Stimulated activated CD4-positive, alpha-beta T cell treated with anti-CD3 and anti-CD28 coated beads, Interleukin-15, amount 100 ng/mL, for 48 hours (primary cell): ENCODE results near the gene PARK7.

Experiments
- DNase-seq, 2 donors: peaks; one replicate each; pipeline ENCODE4 v3.0.0-alpha.2; 2020; ENCODE audit warnings: low read depth in 2 of 2

The PARK7 gene

DNA sequence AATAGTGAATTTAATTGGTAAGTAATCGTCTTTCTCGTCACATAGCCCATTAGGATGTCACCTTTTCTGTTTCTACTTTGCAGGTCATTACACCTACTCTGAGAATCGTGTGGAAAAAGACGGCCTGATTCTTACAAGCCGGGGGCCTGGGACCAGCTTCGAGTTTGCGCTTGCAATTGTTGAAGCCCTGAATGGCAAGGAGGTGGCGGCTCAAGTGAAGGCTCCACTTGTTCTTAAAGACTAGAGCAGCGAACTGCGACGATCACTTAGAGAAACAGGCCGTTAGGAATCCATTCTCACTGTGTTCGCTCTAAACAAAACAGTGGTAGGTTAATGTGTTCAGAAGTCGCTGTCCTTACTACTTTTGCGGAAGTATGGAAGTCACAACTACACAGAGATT is 23.3 kb downstream of the PARK7 start:
- no peak for DNase-seq

GRCh38 chr1:7985851-7986612 is 24.5 kb downstream of the PARK7 start:
- DNase-seq, result no peak

- DNase-seq, result no peak
These were observed 26.0 kb downstream of the PARK7 start for GRCh38 chr1:7987528-7987927.

DNA sequence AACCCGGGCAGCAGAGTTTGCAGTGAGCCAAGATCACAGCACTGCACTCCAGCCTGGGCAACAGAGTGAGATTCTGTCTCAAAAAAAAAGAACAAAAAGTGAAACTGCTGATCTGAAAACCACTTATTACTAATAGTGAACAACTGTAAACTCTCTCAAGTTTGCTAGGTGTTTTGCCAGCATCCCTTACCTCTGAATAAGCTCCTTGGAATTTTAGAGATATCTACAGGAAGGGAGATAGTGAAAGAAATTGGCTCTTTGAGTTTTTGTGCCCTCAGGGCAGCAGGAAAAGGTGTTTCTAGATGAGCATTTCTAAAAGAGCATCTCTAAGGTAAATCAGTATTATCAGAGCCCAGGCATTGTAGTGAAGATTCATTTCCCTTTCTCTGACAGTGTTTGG is 27.1 kb downstream of the PARK7 start:
- no peak for DNase-seq

- DNase-seq, result no peak
These were observed 28.4 kb downstream of the PARK7 start for GRCh38 chr1:7989762-7990428.

GRCh38 chr1:7991504-7992440 is 30.3 kb downstream of the PARK7 start:
- no peak for DNase-seq

- DNase-seq, result no peak
These were observed 31.4 kb downstream of the PARK7 start for GRCh38 chr1:7992885-7993284.

GRCh38 chr1:7993593-7994479 is 32.3 kb downstream of the PARK7 start:
- DNase-seq, result no peak

GRCh38 chr1:7994827-7995226 is 33.3 kb downstream of the PARK7 start:
- no peak for DNase-seq

DNA sequence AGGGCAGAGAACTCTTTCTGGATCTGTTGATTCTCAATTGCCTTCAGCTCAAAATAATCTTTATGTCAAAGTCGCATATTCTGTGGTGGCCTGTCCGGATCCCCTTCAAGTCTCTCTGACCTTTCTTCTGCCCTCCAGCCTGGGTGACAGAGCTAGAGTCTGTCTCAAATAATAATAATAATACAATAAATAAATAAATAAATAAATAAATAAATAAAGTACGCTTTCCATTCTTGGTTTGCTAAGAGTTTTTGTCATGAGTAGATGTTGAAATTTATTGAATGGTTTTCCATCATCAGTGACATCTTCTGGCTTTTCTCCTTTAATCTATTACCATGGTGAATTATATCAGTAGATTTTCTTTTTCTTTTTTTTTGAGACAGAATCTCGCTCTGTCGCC is 33.9 kb downstream of the PARK7 start:
- DNase-seq, result no peak

GRCh38 chr1:8002329-8002910 is 40.9 kb downstream of the PARK7 start:
- no peak for DNase-seq

DNA sequence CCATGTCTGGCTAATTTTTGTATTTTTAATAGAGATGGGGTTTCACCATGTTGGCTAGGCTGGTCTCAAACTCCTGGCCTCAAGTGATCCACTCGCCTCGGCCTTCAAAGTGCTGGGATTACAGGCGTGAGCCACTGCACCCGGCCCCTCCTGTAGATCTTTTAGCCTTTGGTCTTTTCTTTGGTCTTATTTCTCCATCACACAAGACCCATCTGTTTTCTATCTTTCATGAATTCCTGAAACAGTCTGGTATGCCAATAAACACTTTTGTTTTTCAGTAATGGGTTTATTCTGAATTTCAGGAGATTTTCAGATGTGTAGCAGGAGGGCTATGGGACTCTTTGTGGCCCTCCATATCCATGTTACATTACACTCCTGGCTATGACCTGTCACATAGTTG is 41.4 kb downstream of the PARK7 start:
- no peak for DNase-seq

- DNase-seq, result no peak
These were observed 42.1 kb downstream of the PARK7 start for GRCh38 chr1:8003438-8004112.

DNA sequence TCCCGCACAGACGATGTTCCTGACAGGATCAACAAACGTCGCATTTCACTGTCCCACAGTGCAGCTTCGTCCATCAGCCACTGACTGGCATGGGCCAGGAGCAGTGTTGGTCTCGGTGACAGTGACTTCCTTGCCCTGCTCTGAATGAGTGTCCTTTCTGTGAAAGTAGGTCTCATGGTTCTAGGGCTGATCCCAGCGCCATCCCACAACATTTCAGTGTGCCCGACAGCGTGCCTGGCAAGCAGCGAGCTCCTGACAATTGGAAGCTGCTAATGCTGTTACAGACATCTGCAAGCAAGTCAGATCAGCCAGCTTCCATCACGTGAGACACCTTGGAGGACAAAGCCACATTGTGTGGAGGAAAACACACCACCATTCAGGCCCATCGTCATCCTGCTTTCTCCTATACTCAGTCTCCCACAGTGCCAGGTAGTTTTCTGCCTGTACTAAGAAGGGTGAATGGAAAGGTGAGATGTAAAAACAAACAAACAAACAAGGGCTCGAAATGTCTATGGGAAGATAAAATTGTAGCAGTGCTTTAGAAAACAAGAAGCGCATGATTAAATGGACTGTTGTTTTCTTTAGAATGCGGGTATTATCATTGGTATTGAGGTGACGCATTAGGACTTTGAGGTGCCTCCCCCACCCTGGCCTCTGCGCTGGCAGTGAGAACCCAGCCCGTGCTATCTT is 42.7 kb downstream of the PARK7 start:
- no peak for DNase-seq

DNA sequence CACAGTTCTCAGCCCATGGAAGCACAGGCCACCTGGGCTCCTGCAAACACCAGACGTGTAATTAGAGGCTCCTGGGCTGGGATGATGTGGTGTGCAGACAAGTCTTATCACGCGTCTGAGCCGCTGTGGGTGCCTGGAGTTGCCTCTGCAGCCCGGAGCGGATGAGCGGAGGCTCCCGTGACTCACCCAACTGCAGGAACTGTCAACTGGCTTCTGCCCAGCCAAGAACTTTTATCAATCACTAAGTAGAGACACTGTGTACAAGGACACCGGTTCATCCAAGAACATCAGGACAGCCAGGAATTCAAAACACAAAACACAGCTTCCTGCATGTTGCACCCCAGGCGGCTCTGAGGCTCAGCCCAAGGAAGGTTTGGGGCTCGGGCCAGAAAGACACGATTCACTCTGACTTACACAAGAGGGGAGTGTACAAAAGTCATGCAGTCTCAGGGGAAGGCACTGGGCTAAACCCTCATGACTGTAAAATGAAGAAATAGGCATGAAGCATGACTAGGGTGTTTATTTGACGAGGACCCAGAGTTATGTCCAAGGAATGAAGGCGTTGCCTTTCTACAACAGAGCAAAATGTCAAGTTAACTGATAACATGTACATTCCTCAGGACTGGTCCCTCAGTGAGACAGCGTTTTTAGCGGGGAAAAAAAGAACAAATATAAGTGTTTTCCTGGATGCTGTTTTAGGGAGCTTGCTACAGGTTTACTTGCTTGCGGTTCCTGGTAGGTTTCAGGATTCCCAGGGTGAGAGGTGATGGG is 43.5 kb downstream of the PARK7 start:
- DNase-seq, result no peak

DNA sequence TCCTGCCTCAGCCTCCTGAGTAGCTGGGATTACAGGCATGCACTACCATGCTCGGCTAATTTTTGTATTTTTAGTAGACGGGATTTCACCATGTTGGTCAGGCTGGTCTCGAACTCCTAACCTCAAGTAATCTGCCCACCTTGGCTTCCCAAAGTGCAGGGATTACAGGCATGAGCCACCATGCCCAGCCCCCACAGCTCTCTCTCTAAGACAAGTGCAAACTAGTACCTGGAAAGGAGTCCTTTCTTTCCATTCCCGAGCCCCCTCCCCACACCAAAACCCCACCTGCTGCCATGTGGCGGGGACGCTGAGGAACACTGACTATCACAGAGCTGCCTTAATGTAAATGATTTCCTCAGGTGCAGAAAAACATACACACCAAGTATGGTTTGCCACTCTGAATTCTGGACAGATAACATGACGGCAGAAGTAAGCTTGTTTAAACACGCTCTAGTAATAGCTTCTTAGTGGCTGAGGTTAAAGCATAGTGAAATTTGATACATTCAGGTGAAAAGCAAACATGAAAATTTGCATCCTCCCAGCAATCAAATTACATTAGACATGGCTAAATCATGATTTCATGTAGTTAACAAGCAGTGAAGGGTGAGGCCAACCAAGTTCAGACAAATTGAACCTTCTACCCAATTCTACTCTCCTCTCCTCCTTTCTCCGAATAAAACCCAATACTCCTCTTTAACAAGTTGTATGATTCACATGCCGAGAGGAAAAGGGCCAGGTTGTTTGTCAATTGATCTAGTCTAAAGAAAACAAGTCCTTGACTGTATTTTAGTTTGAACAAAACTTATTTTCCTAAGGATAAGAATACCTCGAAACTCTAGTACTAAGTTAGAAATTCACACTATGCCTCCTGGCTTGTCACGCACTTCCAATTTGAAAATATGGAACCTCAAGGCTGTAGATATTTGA is 44.8 kb downstream of the PARK7 start:
- no peak for DNase-seq

- DNase-seq, result no peak
These were observed 47.8 kb downstream of the PARK7 start for GRCh38 chr1:8009043-8010002.
